Endothelial cell (in vitro differentiated cells): ENCODE measurements around the gene RPL37. TPM values are rescaled to one million over a fixed set of nuclear protein-coding genes. Genes with fewer than 3 reads are reported as not detected.
"Not testable (repeated sequence)": the region's sequence is repeated elsewhere in the genome, so short reads cannot be mapped to it uniquely, and the experiment has no call there.

Experiments
- DNase-seq: peaks from one replicate; pipeline ENCODE4 v3.0.0; 2021; ENCODE audit warnings: low spot score
- H3K27ac Mint-ChIP-seq: one replicate; pipeline ENCODE4 v1.8.0; 2021; ENCODE audit warnings: mixed read lengths, inconsistent platforms; ENCODE audit not compliant: unreplicated experiment
- H3K27me3 Mint-ChIP-seq: one replicate; pipeline ENCODE4 v1.8.0; 2021; ENCODE audit warnings: mild to moderate bottlenecking, moderate library complexity, mixed read lengths, inconsistent platforms; ENCODE audit not compliant: unreplicated experiment
- H3K36me3 Mint-ChIP-seq: one replicate; pipeline ENCODE4 v1.8.0; 2021; ENCODE audit warnings: mild to moderate bottlenecking, low read depth, mixed read lengths, inconsistent platforms; ENCODE audit not compliant: unreplicated experiment
- H3K4me1 Mint-ChIP-seq: one replicate; pipeline ENCODE4 v1.8.0; 2021; ENCODE audit warnings: mild to moderate bottlenecking, mixed read lengths, inconsistent platforms; ENCODE audit not compliant: unreplicated experiment
- H3K4me3 Mint-ChIP-seq: one replicate; pipeline ENCODE4 v1.8.0; 2021; ENCODE audit warnings: mild to moderate bottlenecking, mixed read lengths, inconsistent platforms; ENCODE audit not compliant: unreplicated experiment
- H3K9me3 Mint-ChIP-seq: one replicate; pipeline ENCODE4 v1.8.0; 2021; ENCODE audit warnings: mixed read lengths, inconsistent platforms; ENCODE audit not compliant: unreplicated experiment
- CTCF ChIP-seq: fragments of 200-600 bp; sonication (generic); IDR thresholded peaks from one replicate; pipeline ENCODE4 v1.5.0; 2021; ENCODE audit warnings: antibody characterized with exemption; ENCODE audit not compliant: unreplicated experiment
- total RNA-seq: library from RNA; stranded (reverse); fragmentation: NEBNext Ultra II Directional; extraction: Animal tissue kit (Norgen Biotek cat#: 25700); gene quantifications from one replicate; pipeline ENCODE4 v1.2.1, GENCODE V29; 2021; ENCODE audit not compliant: unreplicated experiment

RPL37 gene
- total RNA-seq, 1 donor from 2014 or later: 1,272 TPM

GRCh38 chr5:40791715-40792139 lies 43.3 kb downstream of the RPL37 start:
- H3K9me3 Mint-ChIP-seq: no peaks in the 10 kb centered on the region
- H3K36me3 Mint-ChIP-seq: peaks cover 15% of the 10 kb centered on the region
- peaks cover 26% of the 10 kb centered on the region for H3K4me1 Mint-ChIP-seq
- TF ChIP-seq CTCF: no peak
- peaks cover 2% of the 10 kb centered on the region for H3K27me3 Mint-ChIP-seq
- no peak overlapping the region for H3K4me3 Mint-ChIP-seq
- H3K27ac Mint-ChIP-seq: no peak overlapping the region
- DNase-seq: no peak

- no peak for DNase-seq
- H3K9me3 Mint-ChIP-seq: no peaks in the 10 kb centered on the region
- TF ChIP-seq CTCF: no peak
- H3K27me3 Mint-ChIP-seq: peaks cover 3% of the 10 kb centered on the region
- H3K4me1 Mint-ChIP-seq: peaks cover 26% of the 10 kb centered on the region
- no peak overlapping the region for H3K4me3 Mint-ChIP-seq
- H3K36me3 Mint-ChIP-seq: peaks cover 15% of the 10 kb centered on the region
- H3K27ac Mint-ChIP-seq: no peak overlapping the region
Observed at GRCh38 chr5:40790947-40791593, 44.0 kb downstream of the RPL37 start.

- Mint-ChIP-seq H3K4me1 (peaks cover 15% of the 10 kb centered on the region), H3K36me3 (peaks cover 11% of the 10 kb centered on the region)
- not testable (repeated sequence) for H3K9me3 Mint-ChIP-seq, H3K27ac Mint-ChIP-seq, H3K27me3 Mint-ChIP-seq, H3K4me3 Mint-ChIP-seq, DNase-seq
Observed at GRCh38 chr5:40788941-40789340, 46.1 kb downstream of the RPL37 start.

GRCh38 chr5:40787986-40788385 lies 47.0 kb downstream of the RPL37 start:
- Mint-ChIP-seq H3K9me3 (no peaks in the 10 kb centered on the region), H3K36me3 (peaks cover 11% of the 10 kb centered on the region), H3K4me1 (peaks cover 7% of the 10 kb centered on the region), H3K27me3 (peaks cover 3% of the 10 kb centered on the region), H3K4me3 (peak overlapping the region; percentile 74), H3K27ac (no peak overlapping the region)
- no peak for TF ChIP-seq CTCF
- DNase-seq: no peak

- DNase-seq, H3K4me3 Mint-ChIP-seq, H3K27ac Mint-ChIP-seq, H3K27me3 Mint-ChIP-seq, H3K4me1 Mint-ChIP-seq, H3K9me3 Mint-ChIP-seq: not testable (repeated sequence)
- peaks cover 11% of the 10 kb centered on the region for H3K36me3 Mint-ChIP-seq
Observed at GRCh38 chr5:40786664-40787063, 48.4 kb downstream of the RPL37 start.

- H3K4me1 Mint-ChIP-seq: peaks cover 6% of the 10 kb centered on the region
- no peaks in the 10 kb centered on the region for H3K9me3 Mint-ChIP-seq
- no peak overlapping the region for H3K4me3 Mint-ChIP-seq
- peaks cover 3% of the 10 kb centered on the region for H3K27me3 Mint-ChIP-seq
- no peak overlapping the region for H3K27ac Mint-ChIP-seq
- peaks cover 11% of the 10 kb centered on the region for H3K36me3 Mint-ChIP-seq
- TF ChIP-seq CTCF: no peak
- DNase-seq: no peak
Observed at GRCh38 chr5:40784916-40785315, 50.1 kb downstream of the RPL37 start.
